Heart left ventricle (tissue), 16 donors: ENCODE results near the gene ARHGAP5. TPM values are rescaled to one million over a fixed set of nuclear protein-coding genes. Genes with fewer than 3 reads are reported as not detected.
A peak's percentile ranks its signal among the peaks of the same experiment; 100 is the strongest.

Experiments used
- ATAC-seq, 4 donors: fragments of 200-7000 bp; cut with Tn5 transposase; one replicate each; pipeline ENCODE4 v1.9.1; 2020 to 2022; ENCODE audit warnings: moderate library complexity in 4 of 4, mild to moderate bottlenecking in 3 of 4, moderate number of reproducible peaks in 1 of 4
- DNase-seq, 5 donors: peaks; one replicate each; pipeline ENCODE4 v3.0.0-alpha.2; 2020
- H3K27ac ChIP-seq, 12 donors: fragments of 200-600 bp; sonication (generic) in 4 of 12; one replicate each; pipeline versions ENCODE4 v1.5.0 to v1.8.0; 2016 to 2022; ENCODE audit warnings: mild to moderate bottlenecking in 2 of 12
- H3K27me3 ChIP-seq, 9 donors: fragments of 200-600 bp; sonication (generic) in 2 of 9; one replicate each; pipeline versions ENCODE4 v1.5.1 to v1.8.0; 2016 to 2022; ENCODE audit warnings: mild to moderate bottlenecking in 3 of 9
- H3K36me3 ChIP-seq, 9 donors: fragments of 200-600 bp; sonication (generic) in 2 of 9; one replicate each; pipeline versions ENCODE4 v1.5.0 to v1.8.0; 2018 to 2022; ENCODE audit warnings: mild to moderate bottlenecking in 2 of 9
- H3K4me1 ChIP-seq, 12 donors: fragments of 200-600 bp; sonication (generic) in 4 of 12; one replicate each; pipeline versions ENCODE4 v1.5.0 to v1.8.0; 2016 to 2022; ENCODE audit warnings: mild to moderate bottlenecking in 3 of 12
- H3K4me3 ChIP-seq, 12 donors: fragments of 200-600 bp; sonication (generic) in 4 of 12; one replicate each; pipeline versions ENCODE4 v1.5.0 to v1.8.0; 2017 to 2022; ENCODE audit warnings: mild to moderate bottlenecking in 9 of 12, moderate library complexity in 4 of 12
- H3K9me3 ChIP-seq, 12 donors: fragments of 200-600 bp; sonication (generic) in 4 of 12; one replicate each; pipeline versions ENCODE4 v1.5.0 to v1.8.0; 2016 to 2022; ENCODE audit warnings: mild to moderate bottlenecking in 1 of 12
- POLR2A ChIP-seq, 2 donors: fragments of 450-650 bp; IDR thresholded peaks; one replicate each; pipeline ENCODE4 v1.6.1; 2017; ENCODE audit warnings: antibody characterized with exemption in 2 of 2, mild to moderate bottlenecking in 2 of 2, moderate library complexity in 2 of 2
- WGBS, 4 donors: extraction: QIAGEN DNeasy Blood & Tissue Kit in 2 of 4; methylation state at CpG; one replicate each; pipeline versions ENCODE4 v1.1.5 to v1.1.7; 2013 to 2018; 5-methylcytosine and 5-hydroxymethylcytosine counted together
- intact Hi-C, 10 donors: fragments of 100-400 bp; cut with DNase I; formaldehyde crosslinking; loops; one replicate each; pipeline versions ENCODE4 v1.11.1 to v1.14.2; 2022
- polyA plus RNA-seq, 2 donors: library from polyadenylated mRNA; stranded (reverse); fragments of 200-250 nt; gene quantifications; one replicate each; pipeline ENCODE4 v1.2.3, GENCODE V29; 2013
- total RNA-seq, 9 donors: library from RNA; depleted of rRNA in 2 of 9; stranded (reverse); fragments of >200 nt in 2 of 9; fragmentation: NEBNext Ultra II Directional in 3 of 9; extraction: Animal tissue kit (Norgen Biotek cat#: 25700) in 3 of 9; gene quantifications; one replicate each; pipeline versions ENCODE4 v1.1.0 to v1.2.4, GENCODE V29; 2016 to 2023
- TF ChIP-seq, protein P1 (sequence below), 12 donors: fragments of 200-600 bp; sonication (generic) in 4 of 12; IDR thresholded peaks; one replicate each; pipeline versions ENCODE4 v1.5.0 to v1.8.0; 2018 to 2022; ENCODE audit warnings: antibody characterized with exemption in 12 of 12, mild to moderate bottlenecking in 5 of 12
- donor health status: ischemic (EF 13 %, LVEDD 7.1; RV severe dilation, severe dysfunction).
- donor health status: healthy with polysubstance abuse.
- donor health status: DM: no; HTN: yes; CAD: no.
- donor health status: DM: no; HTN: no; CAD: no.
- donor health status: ischemic (EF 25% LVEDD 6.9; RV normal size, moderate dysfunction).
- donor health status: ischemic (EF 25% LVEDD 5.7; RV mildly dilated, moderate dysfunction).
- donor health status: healthy.
- donor health status: DM: yes; HTN: yes; CAD: no.
- donor health status: ischemic (EF 35%, LVEDD 5.7; RV mildly dilated, moderate dysfunction).
- donor health status: nonischemic (EF 11% LVEDD 7.7; RV severe dilation, severe dysfunction).
- donor health status: DM: yes; HTN: yes; CAD: no.
- donor health status: PGD.
- donor health status: ischemic (EF 29% LVEDD 5.4; RV normal size, mild dysfunction).
- donor health status: nonischemic (EF 23%, LVEDD 6.1; RV moderate dilation, normal function).

The ARHGAP5 gene
- total and polyA plus RNA-seq, 11 donors, result 21.0 to 277 (median 243) TPM

DNA sequence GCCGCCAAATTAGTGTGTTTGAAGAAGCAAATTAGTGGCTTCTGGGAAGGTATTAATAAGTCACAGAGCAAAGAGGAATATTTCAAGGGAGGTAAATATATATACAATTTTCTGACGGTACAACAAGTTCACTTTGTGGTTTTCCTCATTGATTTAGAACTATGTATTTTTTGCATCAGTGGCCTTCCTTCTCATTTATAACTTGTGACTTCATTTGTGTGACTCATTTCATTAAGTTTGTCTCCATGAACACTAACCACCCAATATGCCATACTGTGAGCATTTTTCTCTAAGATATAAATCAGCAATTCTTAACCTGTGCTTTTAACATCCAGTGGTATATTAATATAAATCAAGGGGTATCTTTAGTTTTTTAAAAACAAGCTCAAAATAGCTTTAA, 29.3 kb upstream of the ARHGAP5 start:
- no peak for TF ChIP-seq POLR2A (IDR thresholded peaks at IDR 0.05)
- TF ChIP-seq, protein P1, sequence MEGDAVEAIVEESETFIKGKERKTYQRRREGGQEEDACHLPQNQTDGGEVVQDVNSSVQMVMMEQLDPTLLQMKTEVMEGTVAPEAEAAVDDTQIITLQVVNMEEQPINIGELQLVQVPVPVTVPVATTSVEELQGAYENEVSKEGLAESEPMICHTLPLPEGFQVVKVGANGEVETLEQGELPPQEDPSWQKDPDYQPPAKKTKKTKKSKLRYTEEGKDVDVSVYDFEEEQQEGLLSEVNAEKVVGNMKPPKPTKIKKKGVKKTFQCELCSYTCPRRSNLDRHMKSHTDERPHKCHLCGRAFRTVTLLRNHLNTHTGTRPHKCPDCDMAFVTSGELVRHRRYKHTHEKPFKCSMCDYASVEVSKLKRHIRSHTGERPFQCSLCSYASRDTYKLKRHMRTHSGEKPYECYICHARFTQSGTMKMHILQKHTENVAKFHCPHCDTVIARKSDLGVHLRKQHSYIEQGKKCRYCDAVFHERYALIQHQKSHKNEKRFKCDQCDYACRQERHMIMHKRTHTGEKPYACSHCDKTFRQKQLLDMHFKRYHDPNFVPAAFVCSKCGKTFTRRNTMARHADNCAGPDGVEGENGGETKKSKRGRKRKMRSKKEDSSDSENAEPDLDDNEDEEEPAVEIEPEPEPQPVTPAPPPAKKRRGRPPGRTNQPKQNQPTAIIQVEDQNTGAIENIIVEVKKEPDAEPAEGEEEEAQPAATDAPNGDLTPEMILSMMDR (IDR thresholded peaks at IDR 0.05), result no peak
- no peak for DNase-seq
- intact Hi-C loops, result no loop called here

DNA sequence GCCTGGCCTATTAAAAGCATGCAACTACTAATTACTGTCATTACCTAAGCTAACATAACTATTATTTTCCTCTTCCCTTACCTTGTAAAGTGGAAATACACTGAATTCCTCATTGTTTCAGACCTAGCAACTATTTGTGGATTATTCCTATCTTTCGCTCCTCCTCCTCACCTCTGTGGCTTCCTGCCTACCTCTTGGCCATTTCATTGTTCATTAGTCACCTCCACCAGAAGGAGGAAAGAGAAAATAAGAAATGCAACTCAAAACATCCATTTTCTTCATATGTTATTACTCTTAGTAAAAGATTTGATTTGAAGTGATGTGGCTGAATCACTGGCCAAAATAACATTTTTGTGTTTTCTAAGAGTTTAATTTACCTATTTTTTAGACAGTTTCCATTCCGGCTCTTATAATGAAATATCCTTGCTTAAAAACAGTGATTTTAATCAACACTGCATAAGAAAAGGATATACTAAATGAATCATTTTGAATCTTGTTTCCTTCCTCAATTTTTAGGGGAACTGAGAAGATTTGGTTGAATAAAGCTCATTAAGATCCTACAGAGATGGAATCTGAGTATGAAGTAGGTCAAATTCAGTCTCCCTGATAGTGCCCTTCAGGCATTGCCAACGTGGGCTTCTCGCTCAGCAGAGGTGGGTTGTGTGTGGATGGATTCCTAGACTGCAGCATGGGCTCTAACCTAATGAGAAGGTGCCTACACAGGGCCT, 27.6 kb upstream of the ARHGAP5 start:
- no peak for TF ChIP-seq POLR2A (IDR thresholded peaks at IDR 0.05)
- TF ChIP-seq, protein P1 (IDR thresholded peaks at IDR 0.05), result no peak
- Histone ChIP-seq H3K4me1 (peaks cover 0 to 10% (median 0%) of the 10 kb centered on the region in 12 donors), H3K36me3 (no peaks in the 10 kb centered on the region), H3K27me3 (no peaks in the 10 kb centered on the region), H3K27ac (no peak overlapping the region), H3K4me3 (no peak overlapping the region), H3K9me3 (peaks cover 0 to 3% (median 0%) of the 10 kb centered on the region in 12 donors)
- DNase-seq, result no peak
- no peak for ATAC-seq
- intact Hi-C loops, result no loop called here
- 75 to 89% (median 87%) methylated on average over 4 of the region's 4 CpGs for WGBS, 4 donors

More for the DNA sequence above, 29.3 kb upstream of the ARHGAP5 start:
- Histone ChIP-seq H3K4me1 (peaks cover 0 to 15% (median 0%) of the 10 kb centered on the region in 12 donors), H3K27me3 (no peaks in the 10 kb centered on the region), H3K4me3 (no peak overlapping the region), H3K9me3 (no peaks in the 10 kb centered on the region), H3K27ac (no peak overlapping the region), H3K36me3 (no peaks in the 10 kb centered on the region)
- WGBS, 4 donors, result 90 to 96% (median 92%) methylated on average over 2 of the region's 2 CpGs
- ATAC-seq, result no peak

DNA sequence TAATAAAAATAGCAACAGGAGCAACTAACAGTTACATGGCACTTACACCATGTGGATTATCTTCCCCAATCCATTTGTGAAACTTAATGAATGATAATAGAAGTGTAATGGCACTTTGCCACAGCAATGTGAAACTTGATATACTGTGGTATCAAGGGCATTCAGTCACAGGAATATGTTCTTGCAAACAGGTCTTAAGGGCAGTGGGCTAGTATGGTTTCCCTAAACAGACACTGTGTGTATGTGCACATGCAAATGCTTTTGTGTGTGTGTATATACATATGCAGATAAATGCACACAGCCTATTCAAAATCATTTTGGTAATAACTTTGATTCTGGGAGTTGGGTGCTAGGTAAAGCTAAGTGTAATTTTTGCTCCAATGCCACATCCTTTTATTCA, 26.2 kb upstream of the ARHGAP5 start:
- no peak for DNase-seq
- TF ChIP-seq, protein P1 (IDR thresholded peaks at IDR 0.05), result no peak
- TF ChIP-seq POLR2A (IDR thresholded peaks at IDR 0.05), result no peak
- Histone ChIP-seq H3K4me1 (peaks cover 0 to 10% (median 0%) of the 10 kb centered on the region in 12 donors), H3K4me3 (no peak overlapping the region), H3K27me3 (no peaks in the 10 kb centered on the region), H3K9me3 (peaks cover 0 to 5% (median 0%) of the 10 kb centered on the region in 12 donors), H3K27ac (no peak overlapping the region), H3K36me3 (no peaks in the 10 kb centered on the region)
- ATAC-seq, result peak in 1 of 4 donors; percentile 27
- intact Hi-C loops, result no loop called here

DNA sequence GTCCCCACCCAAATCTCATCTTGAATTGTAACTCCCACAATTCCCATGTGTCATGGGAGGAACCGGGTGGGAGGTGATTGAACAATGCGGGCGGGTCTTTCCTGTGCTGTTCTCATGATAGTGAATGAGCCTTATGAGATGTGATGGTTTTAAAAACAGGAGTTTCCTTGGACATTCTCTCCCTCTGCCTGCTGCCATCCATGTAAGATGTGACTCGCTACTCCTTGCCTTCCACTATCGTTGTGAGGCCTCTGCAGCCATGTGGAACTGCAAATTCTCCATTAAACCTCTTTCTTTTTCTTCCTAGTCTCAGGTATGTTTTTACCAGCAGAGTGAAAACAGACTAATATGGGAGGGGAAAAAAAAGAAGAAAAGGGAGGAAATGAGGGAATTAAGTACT, 22.6 kb upstream of the ARHGAP5 start:
- Histone ChIP-seq H3K27me3 (no peaks in the 10 kb centered on the region), H3K4me1 (peaks cover 0 to 10% (median 0%) of the 10 kb centered on the region in 12 donors), H3K4me3 (no peak overlapping the region), H3K27ac (no peak overlapping the region), H3K36me3 (no peaks in the 10 kb centered on the region), H3K9me3 (peaks cover 0 to 5% (median 0%) of the 10 kb centered on the region in 12 donors)
- TF ChIP-seq, protein P1 (IDR thresholded peaks at IDR 0.05), result no peak
- 80 to 88% (median 85%) methylated on average over 5 of the region's 5 CpGs for WGBS, 4 donors
- intact Hi-C loops, result no loop called here
- DNase-seq (no peak), ATAC-seq (no peak)
